RWPE2 (cell line): ENCODE data around the gene ZBED2.
A peak's percentile ranks its signal among the peaks of the same experiment; 100 is the strongest.

Experiments
- ATAC-seq: fragments of 200-7000 bp; cut with Tn5 transposase; 3 replicates; pipeline ENCODE4 v1.9.1; 2021; ENCODE audit warnings: low read depth
- DNase-seq: peaks from one replicate; pipeline ENCODE4 v3.0.0-alpha.2; 2020; ENCODE audit warnings: low spot score
- H3K27ac ChIP-seq: fragments of 450-650 bp; 2 replicates; pipeline ENCODE4 v1.5.1; 2017; ENCODE audit warnings: mild to moderate bottlenecking; ENCODE audit not compliant: poor library complexity, severe bottlenecking
- H3K27me3 ChIP-seq: fragments of 250-450 bp; sonication (Bioruptor Pico); 2 replicates; pipeline ENCODE4 v1.5.1; 2021; ENCODE audit warnings: mild to moderate bottlenecking, moderate library complexity; ENCODE audit not compliant: insufficient read depth, poor library complexity, severe bottlenecking
- H3K36me3 ChIP-seq: fragments of 250-450 bp; sonication (Bioruptor Pico); 2 replicates; pipeline ENCODE4 v1.5.1; 2020; ENCODE audit warnings: low read depth, mild to moderate bottlenecking, moderate library complexity
- H3K4me1 ChIP-seq: fragments of 250-450 bp; sonication (Bioruptor Pico); 2 replicates; pipeline ENCODE4 v1.5.1; 2021; ENCODE audit warnings: mild to moderate bottlenecking, moderate library complexity; ENCODE audit not compliant: insufficient read depth, poor library complexity, severe bottlenecking
- H3K4me3 ChIP-seq: fragments of 250-450 bp; sonication (Bioruptor Pico); 2 replicates; pipeline ENCODE4 v1.5.1; 2021; ENCODE audit warnings: mild to moderate bottlenecking, moderate library complexity; ENCODE audit not compliant: severe bottlenecking
- H3K9me3 ChIP-seq: fragments of 250-450 bp; sonication (Bioruptor Pico); 2 replicates; pipeline ENCODE4 v1.5.1; 2021; ENCODE audit warnings: mild to moderate bottlenecking, moderate library complexity; ENCODE audit not compliant: severe bottlenecking
- CTCF ChIP-seq: fragments of 450-650 bp; IDR thresholded peaks from one replicate; pipeline ENCODE4 v1.5.1; 2017; ENCODE audit warnings: mild to moderate bottlenecking, moderate library complexity; ENCODE audit not compliant: poor library complexity, severe bottlenecking

The ZBED2 gene

DNA sequence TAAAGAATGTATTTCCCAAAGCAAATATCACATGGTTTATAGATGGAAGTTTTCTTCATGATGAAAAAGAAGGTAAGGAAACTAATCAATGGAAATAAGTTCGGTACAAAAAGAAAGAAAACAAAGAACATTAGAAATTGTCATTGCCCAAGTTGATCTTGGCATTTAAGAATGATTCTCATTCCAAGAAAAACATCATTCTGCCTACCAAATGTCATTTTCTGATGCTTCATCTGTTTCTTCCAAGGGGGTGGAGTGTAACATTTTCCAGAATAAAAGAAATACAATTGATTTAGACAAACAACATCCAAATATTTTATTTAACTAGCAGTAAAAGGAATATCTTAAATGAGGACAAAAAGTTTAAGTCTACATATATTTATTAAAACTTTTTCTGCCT lies 3.0 kb upstream of the ZBED2 start:
- no peak for DNase-seq
- TF ChIP-seq CTCF = no peak
- Histone ChIP-seq H3K9me3 (no peaks in the 10 kb centered on the region), H3K4me3 (no peak overlapping the region), H3K36me3 (no peaks in the 10 kb centered on the region), H3K27ac (no peak overlapping the region), H3K27me3 (no peaks in the 10 kb centered on the region), H3K4me1 (peaks cover 36% of the 10 kb centered on the region)
- no peak for ATAC-seq

GRCh38 chr3:111596328-111596727 lies 1.2 kb upstream of the ZBED2 start:
- Histone ChIP-seq H3K27ac (peak overlapping the region; percentile 94), H3K27me3 (no peaks in the 10 kb centered on the region), H3K9me3 (no peaks in the 10 kb centered on the region), H3K4me3 (no peak overlapping the region), H3K36me3 (no peaks in the 10 kb centered on the region), H3K4me1 (peaks cover 51% of the 10 kb centered on the region)
- no peak for TF ChIP-seq CTCF
- DNase-seq = no peak
- ATAC-seq = no peak

- H3K27me3 ChIP-seq = no peaks in the 10 kb centered on the region
- TF ChIP-seq CTCF = no peak
- DNase-seq (no peak), ATAC-seq (no peak)
- peak overlapping the region; percentile 94 for H3K27ac ChIP-seq
- H3K9me3 ChIP-seq = no peaks in the 10 kb centered on the region
- H3K36me3 ChIP-seq = peaks cover 5% of the 10 kb centered on the region; the same call in 1 of the 2 replicates
- peak overlapping the region; percentile 28 for H3K4me3 ChIP-seq
- peaks cover 60% of the 10 kb centered on the region for H3K4me1 ChIP-seq
Measured at GRCh38 chr3:111594781-111595180, 365 bp downstream of the ZBED2 start.

- DNase-seq (no peak), ATAC-seq (peak; percentile 81)
- peak overlapping the region; percentile 94 for H3K27ac ChIP-seq
- peak overlapping the region; percentile 28 for H3K4me3 ChIP-seq
- H3K27me3 ChIP-seq = no peaks in the 10 kb centered on the region
- H3K9me3 ChIP-seq = no peaks in the 10 kb centered on the region
- H3K4me1 ChIP-seq = peaks cover 66% of the 10 kb centered on the region
- TF ChIP-seq CTCF = no peak
- H3K36me3 ChIP-seq = peaks cover 5% of the 10 kb centered on the region; the same call in 1 of the 2 replicates
Measured at GRCh38 chr3:111594205-111594604, 941 bp downstream of the ZBED2 start.

- ATAC-seq = 0 out of 3 replicates have a peak, but pooled peaks have one; percentile 0
- Histone ChIP-seq H3K36me3 (peaks cover 5% of the 10 kb centered on the region; the same call in 1 of the 2 replicates), H3K4me1 (peaks cover 71% of the 10 kb centered on the region), H3K9me3 (no peaks in the 10 kb centered on the region), H3K27ac (peak overlapping the region; percentile 94), H3K4me3 (peak overlapping the region; percentile 28), H3K27me3 (no peaks in the 10 kb centered on the region)
- no peak for TF ChIP-seq CTCF
- no peak for DNase-seq
Measured at GRCh38 chr3:111593666-111594065, 1.5 kb downstream of the ZBED2 start.
